Measurements from ENCODE around the gene MORN3. TPM values are rescaled to one million over a fixed set of nuclear protein-coding genes. Genes with fewer than 3 reads are reported as not detected.
"Not testable (repeated sequence)": the region's sequence is repeated elsewhere in the genome, so short reads cannot be mapped to it uniquely, and the experiment has no call there.

The MORN3 gene
- total RNA-seq = 0.41 and 0.61 TPM in 2 replicates

- Mint-ChIP-seq H3K9me3 (no peaks in the 10 kb centered on the region), H3K36me3 (ENCODE audit: low read depth) (peaks cover 2% of the 10 kb centered on the region), H3K27ac (peak within 1 kb of the TSS; percentile 40), H3K4me1 (ENCODE audit: low read depth) (peaks cover 38% of the 10 kb centered on the region), H3K27me3 (ENCODE audit: insufficient read depth) (no peaks in the 10 kb centered on the region), H3K4me3 (no peak within 1 kb of the TSS)
- DNase-seq (ENCODE audit: low spot score) = no peak
- intact Hi-C loops (cut with micrococcal nuclease) = no loop called here
These were observed at the start of gene MORN3 for GRCh38 chr12:121669521-121669900. Gene MORN3, minus strand, starts transcription at chr12:121669654. Its CDS starts 171 bp downstream, at chr12:121669483.

- no peaks in the 10 kb centered on the region for H3K27me3 Mint-ChIP-seq (ENCODE audit: insufficient read depth)
- peaks cover 20% of the 10 kb centered on the region for H3K4me1 Mint-ChIP-seq (ENCODE audit: low read depth)
- peaks cover 8% of the 10 kb centered on the region for H3K36me3 Mint-ChIP-seq (ENCODE audit: low read depth)
- H3K4me3 Mint-ChIP-seq = no peak overlapping the region
- H3K27ac Mint-ChIP-seq = no peak overlapping the region
- DNase-seq (ENCODE audit: low spot score) = peak; percentile 6
- H3K9me3 Mint-ChIP-seq = no peaks in the 10 kb centered on the region
- intact Hi-C loops (cut with micrococcal nuclease) = no loop called here
These were observed 49.3 kb upstream of the MORN3 start for GRCh38 chr12:121718653-121719239.

- intact Hi-C loops (cut with micrococcal nuclease) = no loop called here
- H3K4me3 Mint-ChIP-seq = no peak overlapping the region
- H3K27me3 Mint-ChIP-seq (ENCODE audit: insufficient read depth) = no peaks in the 10 kb centered on the region
- H3K27ac Mint-ChIP-seq = no peak overlapping the region
- no peaks in the 10 kb centered on the region for H3K9me3 Mint-ChIP-seq
- DNase-seq (ENCODE audit: low spot score) = no peak
- peaks cover 30% of the 10 kb centered on the region for H3K4me1 Mint-ChIP-seq (ENCODE audit: low read depth)
- peaks cover 8% of the 10 kb centered on the region for H3K36me3 Mint-ChIP-seq (ENCODE audit: low read depth)
These were observed 47.7 kb upstream of the MORN3 start for GRCh38 chr12:121717041-121717699.

GRCh38 chr12:121715862-121716435 is 46.5 kb upstream of the MORN3 start:
- DNase-seq (ENCODE audit: low spot score) = no peak
- intact Hi-C loops (cut with micrococcal nuclease) = no loop called here
- Mint-ChIP-seq H3K4me3 (no peak overlapping the region), H3K9me3 (no peaks in the 10 kb centered on the region), H3K4me1 (ENCODE audit: low read depth) (peaks cover 34% of the 10 kb centered on the region), H3K36me3 (ENCODE audit: low read depth) (peaks cover 8% of the 10 kb centered on the region), H3K27me3 (ENCODE audit: insufficient read depth) (no peaks in the 10 kb centered on the region), H3K27ac (no peak overlapping the region)

GRCh38 chr12:121715055-121715454 is 45.6 kb upstream of the MORN3 start:
- H3K27me3 Mint-ChIP-seq (ENCODE audit: insufficient read depth); intact Hi-C loops (cut with micrococcal nuclease); H3K27ac Mint-ChIP-seq; H3K36me3 Mint-ChIP-seq (ENCODE audit: low read depth); H3K9me3 Mint-ChIP-seq; DNase-seq (ENCODE audit: low spot score): not testable (repeated sequence)
- H3K4me3 Mint-ChIP-seq = peak overlapping the region; percentile 50
- H3K4me1 Mint-ChIP-seq (ENCODE audit: low read depth) = peaks cover 34% of the 10 kb centered on the region

GRCh38 chr12:121713793-121714192 is 44.3 kb upstream of the MORN3 start:
- peak overlapping the region; percentile 13 for H3K27ac Mint-ChIP-seq
- intact Hi-C loops (cut with micrococcal nuclease) = no loop called here
- no peaks in the 10 kb centered on the region for H3K9me3 Mint-ChIP-seq
- peaks cover 31% of the 10 kb centered on the region for H3K4me1 Mint-ChIP-seq (ENCODE audit: low read depth)
- H3K27me3 Mint-ChIP-seq (ENCODE audit: insufficient read depth) = peaks cover 4% of the 10 kb centered on the region
- peak overlapping the region; percentile 97 for H3K4me3 Mint-ChIP-seq
- no peak for DNase-seq (ENCODE audit: low spot score)
- H3K36me3 Mint-ChIP-seq (ENCODE audit: low read depth) = peaks cover 8% of the 10 kb centered on the region

- peaks cover 28% of the 10 kb centered on the region for H3K4me1 Mint-ChIP-seq (ENCODE audit: low read depth)
- peak overlapping the region; percentile 58 for H3K27ac Mint-ChIP-seq
- no peak for DNase-seq (ENCODE audit: low spot score)
- H3K9me3 Mint-ChIP-seq = no peaks in the 10 kb centered on the region
- intact Hi-C loops (cut with micrococcal nuclease) = no loop called here
- H3K27me3 Mint-ChIP-seq (ENCODE audit: insufficient read depth) = peaks cover 4% of the 10 kb centered on the region
- H3K4me3 Mint-ChIP-seq = peak overlapping the region; percentile 97
- peaks cover 8% of the 10 kb centered on the region for H3K36me3 Mint-ChIP-seq (ENCODE audit: low read depth)
These were observed 43.9 kb upstream of the MORN3 start for GRCh38 chr12:121713257-121713777.

GRCh38 chr12:121712461-121713256 is 43.2 kb upstream of the MORN3 start, which contains the start of gene TMEM120B:
Gene TMEM120B, plus strand, starts transcription at chr12:121712752. Its CDS starts 144 bp downstream, at chr12:121712896.
- peak within 1 kb of the TSS; percentile 91 for H3K27ac Mint-ChIP-seq
- H3K36me3 Mint-ChIP-seq (ENCODE audit: low read depth) = peaks cover 8% of the 10 kb centered on the region
- peaks cover 4% of the 10 kb centered on the region for H3K27me3 Mint-ChIP-seq (ENCODE audit: insufficient read depth)
- peak within 1 kb of the TSS; percentile 97 for H3K4me3 Mint-ChIP-seq
- peak; percentile 83 for DNase-seq (ENCODE audit: low spot score)
- intact Hi-C loops (cut with micrococcal nuclease) = loop anchor here (1.0 kb wide), 7 partner anchors 25 to 176 kb away; partner anchors contain the start of genes ORAI1 and PSMD9
- peaks cover 28% of the 10 kb centered on the region for H3K4me1 Mint-ChIP-seq (ENCODE audit: low read depth)
- no peaks in the 10 kb centered on the region for H3K9me3 Mint-ChIP-seq

- Mint-ChIP-seq H3K36me3 (ENCODE audit: low read depth) (peaks cover 5% of the 10 kb centered on the region), H3K27me3 (ENCODE audit: insufficient read depth) (peaks cover 4% of the 10 kb centered on the region), H3K27ac (peak overlapping the region; percentile 91), H3K9me3 (no peaks in the 10 kb centered on the region), H3K4me1 (ENCODE audit: low read depth) (peaks cover 28% of the 10 kb centered on the region), H3K4me3 (peak overlapping the region; percentile 97)
- peak; percentile 8 for DNase-seq (ENCODE audit: low spot score)
- intact Hi-C loops (cut with micrococcal nuclease) = loop anchor here (1.0 kb wide), 7 partner anchors 25 to 176 kb away; partner anchors contain the start of genes ORAI1 and PSMD9
These were observed 42.7 kb upstream of the MORN3 start for GRCh38 chr12:121712190-121712460.

GRCh38 chr12:121711361-121712189 is 42.1 kb upstream of the MORN3 start:
- peaks cover 4% of the 10 kb centered on the region for H3K27me3 Mint-ChIP-seq (ENCODE audit: insufficient read depth)
- H3K4me3 Mint-ChIP-seq = peak overlapping the region; percentile 97
- H3K27ac Mint-ChIP-seq = peak overlapping the region; percentile 91
- peaks cover 28% of the 10 kb centered on the region for H3K4me1 Mint-ChIP-seq (ENCODE audit: low read depth)
- peak; percentile 6 for DNase-seq (ENCODE audit: low spot score)
- intact Hi-C loops (cut with micrococcal nuclease) = loop anchor here (1.0 kb wide), 7 partner anchors 24 to 177 kb away; partner anchors contain the start of genes ORAI1 and PSMD9
- no peaks in the 10 kb centered on the region for H3K9me3 Mint-ChIP-seq
- peaks cover 5% of the 10 kb centered on the region for H3K36me3 Mint-ChIP-seq (ENCODE audit: low read depth)

GRCh38 chr12:121709478-121709961 is 40.1 kb upstream of the MORN3 start:
- Mint-ChIP-seq H3K27ac (no peak overlapping the region), H3K4me1 (ENCODE audit: low read depth) (peaks cover 18% of the 10 kb centered on the region), H3K27me3 (ENCODE audit: insufficient read depth) (peaks cover 14% of the 10 kb centered on the region), H3K4me3 (no peak overlapping the region), H3K36me3 (ENCODE audit: low read depth) (no peaks in the 10 kb centered on the region), H3K9me3 (no peaks in the 10 kb centered on the region)
- no peak for DNase-seq (ENCODE audit: low spot score)
- intact Hi-C loops (cut with micrococcal nuclease) = no loop called here

GRCh38 chr12:121709064-121709424 is 39.6 kb upstream of the MORN3 start:
- H3K36me3 Mint-ChIP-seq (ENCODE audit: low read depth); H3K4me3 Mint-ChIP-seq; DNase-seq (ENCODE audit: low spot score); H3K27ac Mint-ChIP-seq; intact Hi-C loops (cut with micrococcal nuclease); H3K9me3 Mint-ChIP-seq: not testable (repeated sequence)
- Mint-ChIP-seq H3K27me3 (ENCODE audit: insufficient read depth) (peaks cover 14% of the 10 kb centered on the region), H3K4me1 (ENCODE audit: low read depth) (peaks cover 17% of the 10 kb centered on the region)
